HEK293T (cell line): Measurements from ENCODE around the gene TRAF3.

Experiments used
- CTCF ChIA-PET: fragments of 350-600 bp; formaldehyde crosslinking; extraction: SDS; loops from one replicate; lab custom pipeline; 2021; ENCODE audit warnings: antibody characterized with exemption, inconsistent platforms; lab: Yijun Ruan, JAX
- POLR2A ChIA-PET: fragments of 350-600 bp; formaldehyde crosslinking; extraction: SDS; loops from one replicate; lab custom pipeline; 2020; ENCODE audit warnings: antibody characterized with exemption, inconsistent platforms; lab: Yijun Ruan, JAX
- DNase-seq: peaks from one replicate; pipeline ENCODE4 v3.0.0; 2012; ENCODE audit warnings: mixed read lengths; ENCODE audit errors: extremely low spot score
- ARNT ChIP-seq: fragments of 450-650 bp; IDR thresholded peaks from 2 replicates; pipeline ENCODE4 v1.6.1; 2017; ENCODE audit warnings: mild to moderate bottlenecking
- BHLHE40 ChIP-seq: fragments of 450-650 bp; IDR thresholded peaks from 2 replicates; pipeline ENCODE4 v1.6.1; 2016; ENCODE audit warnings: mild to moderate bottlenecking, moderate library complexity, borderline replicate concordance
- CTBP1 ChIP-seq: fragments of 450-650 bp; IDR thresholded peaks from 2 replicates; pipeline ENCODE4 v1.6.1; 2016; ENCODE audit warnings: borderline replicate concordance
- ELF4 ChIP-seq: fragments of 450-650 bp; IDR thresholded peaks from 2 replicates; pipeline ENCODE4 v1.6.1; 2017; ENCODE audit warnings: antibody characterized with exemption
- FOXA1 ChIP-seq: fragments of 450-650 bp; IDR thresholded peaks from 2 replicates; pipeline ENCODE4 v1.6.1; 2016; ENCODE audit warnings: mild to moderate bottlenecking
- FOXK2 ChIP-seq: fragments of 450-650 bp; IDR thresholded peaks from 2 replicates; pipeline ENCODE4 v1.6.1; 2016; ENCODE audit warnings: mild to moderate bottlenecking
- FOXM1 ChIP-seq: fragments of 450-650 bp; IDR thresholded peaks from 2 replicates; pipeline ENCODE4 v1.6.1; 2017; ENCODE audit warnings: mild to moderate bottlenecking, borderline replicate concordance
- HDGF ChIP-seq: fragments of 450-650 bp; IDR thresholded peaks from 2 replicates; pipeline ENCODE4 v1.6.1; 2017; ENCODE audit warnings: antibody characterized with exemption, borderline replicate concordance
- L3MBTL2 ChIP-seq: fragments of 450-650 bp; conservative IDR thresholded peaks from 2 replicates; pipeline ENCODE4 v1.6.1; 2016; ENCODE audit warnings: mild to moderate bottlenecking
- LEF1 ChIP-seq: fragments of 450-650 bp; IDR thresholded peaks from 2 replicates; pipeline ENCODE4 v1.6.1; 2017; ENCODE audit warnings: mild to moderate bottlenecking, borderline replicate concordance
- NFRKB ChIP-seq: fragments of 450-650 bp; IDR thresholded peaks from 2 replicates; pipeline ENCODE4 v1.6.1; 2016; ENCODE audit warnings: mild to moderate bottlenecking, moderate library complexity
- PKNOX1 ChIP-seq: fragments of 450-650 bp; IDR thresholded peaks from 2 replicates; pipeline ENCODE4 v1.6.1; 2016
- SP1 ChIP-seq: fragments of 450-650 bp; IDR thresholded peaks from 2 replicates; pipeline ENCODE4 v1.6.1; 2017
- SUZ12 ChIP-seq: fragments of 450-650 bp; IDR thresholded peaks from 2 replicates; pipeline ENCODE4 v1.6.1; 2016; ENCODE audit warnings: mild to moderate bottlenecking
- TARDBP ChIP-seq: fragments of 450-650 bp; IDR thresholded peaks from 2 replicates; pipeline ENCODE4 v1.6.1; 2016
- ZNF384 ChIP-seq: fragments of 450-650 bp; IDR thresholded peaks from 2 replicates; pipeline ENCODE4 v1.6.1; 2016

The TRAF3 gene

GRCh38 chr14:102914474-102915291 is 137.4 kb downstream of the TRAF3 start:
- ChIA-PET CTCF (interaction anchor here (0.6 to 1.3 kb wide), 3 partner anchors 33 to 220 kb away, joined by 4 to 12 read pairs (median 6); no protein-coding TSS in a partner anchor), POLR2A (no interaction called here)
- TF ChIP-seq CTBP1 (no peak), NFRKB (no peak), ELF4 (no peak), BHLHE40 (no peak), FOXK2 (no peak), SP1 (no peak), ZNF384 (no peak), ARNT (no peak), LEF1 (no peak), FOXM1 (no peak), SUZ12 (no peak), TARDBP (no peak), PKNOX1 (no peak)
- no peak for DNase-seq

- ChIA-PET CTCF (interaction anchor here (0.6 to 1.3 kb wide), 4 partner anchors 34 to 223 kb away, joined by 3 to 12 read pairs (median 5); no protein-coding TSS in a partner anchor), POLR2A (no interaction called here)
- TF ChIP-seq NFRKB = no peak
- TF ChIP-seq HDGF = no peak
- no peak for TF ChIP-seq FOXK2
- no peak for TF ChIP-seq PKNOX1
- no peak for TF ChIP-seq ZNF384
- no peak for TF ChIP-seq FOXM1
- no peak for TF ChIP-seq FOXA1
- no peak for TF ChIP-seq CTBP1
- no peak for TF ChIP-seq L3MBTL2
- TF ChIP-seq TARDBP = no peak
- no peak for DNase-seq
These were observed 138.3 kb downstream of the TRAF3 start for GRCh38 chr14:102915292-102916110.

GRCh38 chr14:102916347-102917055 is 139.3 kb downstream of the TRAF3 start:
- TF ChIP-seq LEF1 (no peak), ZNF384 (no peak), HDGF (no peak), SP1 (no peak), FOXK2 (no peak), NFRKB (no peak), ARNT (no peak), TARDBP (no peak), BHLHE40 (no peak), FOXA1 (no peak), PKNOX1 (no peak), L3MBTL2 (no peak), SUZ12 (no peak), ELF4 (no peak), FOXM1 (no peak), CTBP1 (no peak)
- CTCF ChIA-PET = no interaction called here
- DNase-seq = no peak
- POLR2A ChIA-PET = no interaction called here

- no peak for TF ChIP-seq SP1
- TF ChIP-seq LEF1 = no peak
- no peak for TF ChIP-seq TARDBP
- no peak for TF ChIP-seq L3MBTL2
- ChIA-PET CTCF (interaction anchor here (1.0 kb wide), 1 partner anchor 222 kb away, joined by 7 read pairs; no protein-coding TSS in a partner anchor), POLR2A (no interaction called here)
- no peak for DNase-seq
These were observed 139.8 kb downstream of the TRAF3 start for GRCh38 chr14:102917056-102917385.

GRCh38 chr14:102917469-102918211 is 140.4 kb downstream of the TRAF3 start:
- POLR2A ChIA-PET = no interaction called here

More at GRCh38 chr14:102917469-102918211, 140.4 kb downstream of the TRAF3 start:
- CTCF ChIA-PET = interaction anchor here (0.6 to 1.0 kb wide), 2 partner anchors 74 to 223 kb away, joined by 3 to 7 read pairs; no protein-coding TSS in a partner anchor
- TF ChIP-seq ZNF384 = no peak
- no peak for TF ChIP-seq FOXK2
- no peak for TF ChIP-seq ELF4
- no peak for TF ChIP-seq HDGF
- no peak for TF ChIP-seq CTBP1
- no peak for TF ChIP-seq FOXA1
- no peak for TF ChIP-seq FOXM1
- TF ChIP-seq ARNT = no peak
- no peak for TF ChIP-seq SP1
- TF ChIP-seq BHLHE40 = no peak
- TF ChIP-seq TARDBP = no peak
- TF ChIP-seq PKNOX1 = no peak
- TF ChIP-seq L3MBTL2 = no peak
- TF ChIP-seq NFRKB = no peak
- TF ChIP-seq SUZ12 = no peak
- no peak for TF ChIP-seq LEF1
- peak; percentile 78 for DNase-seq
